NCI-H748 (cell line): ENCODE results near the gene TMEM255B.
A peak's percentile ranks its signal among the peaks of the same experiment; 100 is the strongest.
"Not testable (repeated sequence)": the region's sequence is repeated elsewhere in the genome, so short reads cannot be mapped to it uniquely, and the experiment has no call there.

ENCODE experiments used
- DNase-seq: peaks from one replicate; lab custom pipeline; 2025; ENCODE audit not compliant: unreplicated experiment; lab: John Stamatoyannopoulos, UW

Gene TMEM255B

GRCh38 chr13:113758651-113759524 lies at the start of gene TMEM255B:
TMEM255B (plus strand) TSS chr13:113759226; CDS start chr13:113759270, 44 bp downstream.
- peak; percentile 81 for DNase-seq

- DNase-seq = no peak
Measured at GRCh38 chr13:113722921-113723320, 36.1 kb upstream of the TMEM255B start.

GRCh38 chr13:113723410-113724015 lies 35.5 kb upstream of the TMEM255B start:
- no peak for DNase-seq

GRCh38 chr13:113724016-113724758 lies 34.8 kb upstream of the TMEM255B start:
- no peak for DNase-seq

GRCh38 chr13:113724780-113725315 lies 34.2 kb upstream of the TMEM255B start:
- DNase-seq = peak; percentile 84

- DNase-seq = not testable (repeated sequence)
Measured at GRCh38 chr13:113725329-113726105, 33.5 kb upstream of the TMEM255B start.

- peak; percentile 15 for DNase-seq
Measured at GRCh38 chr13:113726106-113726821, 32.8 kb upstream of the TMEM255B start.

- DNase-seq = no peak
Measured at GRCh38 chr13:113726961-113727411, 32.0 kb upstream of the TMEM255B start.

- no peak for DNase-seq
Measured at GRCh38 chr13:113728571-113729054, 30.4 kb upstream of the TMEM255B start.

GRCh38 chr13:113729187-113730019 lies 29.6 kb upstream of the TMEM255B start:
- peak; percentile 18 for DNase-seq

GRCh38 chr13:113730258-113730691 lies 28.8 kb upstream of the TMEM255B start:
- DNase-seq = no peak

GRCh38 chr13:113730831-113731191 lies 28.2 kb upstream of the TMEM255B start:
- DNase-seq = no peak

GRCh38 chr13:113731192-113732175 lies 27.5 kb upstream of the TMEM255B start:
- no peak for DNase-seq

- DNase-seq = no peak
Measured at GRCh38 chr13:113732176-113732960, 26.7 kb upstream of the TMEM255B start.

- no peak for DNase-seq
Measured at GRCh38 chr13:113732961-113733950, 25.8 kb upstream of the TMEM255B start.
